NCI-H2196 treated with DMSO at 0.1 percent for 48 hours (cell line): ENCODE data around the gene EMX1.

Experiments used
- DNase-seq: peaks from one replicate; lab custom pipeline; 2025; ENCODE audit not compliant: unreplicated experiment; lab: John Stamatoyannopoulos, UW

Gene EMX1

GRCh38 chr2:72917138-72917876 lies at the start of gene EMX1:
Gene EMX1 (plus strand): TSS chr2:72917519. CDS start chr2:72917853, 334 bp downstream.
- peak; percentile 55 for DNase-seq

GRCh38 chr2:72871060-72871459 lies 46.3 kb upstream of the EMX1 start:
- no peak for DNase-seq

DNA sequence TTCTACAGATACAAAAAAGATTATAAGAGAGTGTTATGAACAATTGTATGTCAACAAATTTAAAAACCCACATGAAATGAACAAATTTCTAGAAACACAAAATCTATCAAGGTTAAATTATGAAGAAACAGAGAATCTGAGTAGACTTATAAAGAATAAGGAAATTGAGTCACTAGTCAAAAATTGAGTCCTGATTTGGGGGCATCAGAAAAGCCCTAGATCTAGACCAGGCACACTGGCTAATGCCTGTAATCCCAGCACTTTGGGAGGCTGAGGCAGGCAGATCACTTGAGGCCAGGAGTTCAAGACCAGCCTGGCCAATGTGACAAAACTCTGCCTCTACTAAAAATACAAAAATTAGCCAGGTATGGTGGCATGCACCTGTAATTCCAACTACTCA lies 45.4 kb upstream of the EMX1 start:
- DNase-seq = no peak

DNA sequence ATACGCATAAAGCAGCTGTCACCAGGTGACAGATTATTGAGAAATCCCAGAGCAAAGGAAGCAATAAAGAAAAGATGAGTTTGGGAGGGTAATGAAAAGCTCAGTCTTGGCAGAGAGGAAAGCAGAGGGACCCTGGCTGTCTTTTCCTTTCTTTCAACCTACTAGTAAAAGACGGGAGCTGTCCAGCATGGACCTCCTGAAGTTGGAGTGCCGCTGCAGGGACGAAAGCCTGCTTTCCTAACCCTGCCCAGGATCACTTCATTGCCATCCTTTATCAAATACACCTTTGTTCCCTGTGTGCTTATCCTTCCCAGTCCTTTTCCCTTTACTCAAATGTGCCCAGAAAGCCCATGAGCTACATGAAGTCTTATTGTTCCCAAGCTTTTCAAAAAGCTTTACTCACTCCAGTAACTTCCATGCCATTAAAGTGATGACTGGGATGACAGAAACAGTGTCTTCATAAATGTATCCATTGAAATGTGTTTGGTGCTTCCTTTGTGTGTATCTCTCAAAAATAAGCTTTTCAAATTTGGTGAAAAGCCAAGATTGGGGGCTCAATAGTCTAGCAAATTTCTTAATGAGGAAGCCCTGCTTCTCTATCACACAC lies 33.9 kb upstream of the EMX1 start:
- DNase-seq = no peak

DNA sequence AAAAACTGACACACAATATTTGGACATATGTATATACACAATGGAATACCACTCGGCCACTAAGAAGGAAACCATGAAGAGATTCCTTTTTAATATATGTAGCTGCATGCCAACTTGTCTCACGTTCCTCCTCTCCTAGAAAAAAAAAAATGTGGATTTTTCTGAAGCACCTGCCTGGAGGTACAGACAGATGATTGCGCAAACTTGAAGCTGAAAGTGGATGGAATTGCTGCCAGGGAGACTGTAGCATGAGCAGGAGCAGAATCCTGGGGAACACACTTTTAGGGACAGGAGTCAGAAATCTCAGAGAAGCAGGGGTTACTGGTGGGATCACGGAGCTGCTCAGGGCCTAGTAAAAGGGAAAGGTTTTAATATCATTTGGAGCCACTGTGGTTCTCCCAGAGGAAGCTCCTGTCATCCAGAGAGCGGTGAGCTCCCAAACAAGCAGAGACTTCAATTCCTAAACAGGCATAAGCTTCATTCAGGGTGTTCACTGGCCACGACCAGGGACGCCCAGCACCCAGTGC lies 30.8 kb upstream of the EMX1 start:
- no peak for DNase-seq

GRCh38 chr2:72887032-72887739 lies 30.1 kb upstream of the EMX1 start, which contains the start of gene SPR:
Gene SPR (plus strand): TSS chr2:72887408. CDS start chr2:72887433, 25 bp downstream.
- DNase-seq = peak; percentile 44

- DNase-seq = peak; percentile 25
These were observed 29.4 kb upstream of the EMX1 start for GRCh38 chr2:72887740-72888437.

DNA sequence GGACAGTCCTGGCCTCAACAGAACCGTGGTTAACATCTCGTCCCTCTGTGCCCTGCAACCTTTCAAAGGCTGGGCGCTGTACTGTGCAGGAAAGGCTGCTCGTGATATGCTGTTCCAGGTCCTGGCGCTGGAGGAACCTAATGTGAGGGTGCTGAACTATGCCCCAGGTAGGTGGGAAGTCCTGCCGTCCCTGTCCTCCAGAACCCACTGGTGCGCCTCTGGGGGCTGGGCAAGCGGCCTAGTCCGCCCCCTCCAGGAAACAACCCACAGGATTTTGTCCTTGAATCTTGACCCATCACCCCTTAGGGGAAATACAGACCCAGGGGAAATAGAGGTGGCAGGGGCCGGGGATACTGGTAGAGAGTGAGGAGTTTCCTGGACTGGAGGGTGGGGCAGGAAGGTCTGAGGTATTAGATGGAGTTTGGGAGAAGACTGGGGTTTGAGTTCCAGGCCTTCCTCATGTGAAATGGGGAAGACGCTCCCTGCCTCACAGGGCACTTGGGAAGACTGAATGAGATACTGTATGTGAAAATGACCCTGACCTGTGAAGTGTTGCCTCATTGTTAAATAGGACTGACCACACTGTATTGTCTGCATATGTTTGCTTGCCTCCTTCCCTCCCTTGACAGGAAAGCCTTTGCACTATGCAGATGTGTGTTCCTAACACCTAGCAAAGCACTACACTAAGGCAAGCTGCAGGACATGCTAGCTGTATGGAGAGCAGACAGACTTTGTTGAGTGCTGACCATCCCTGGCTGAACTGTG lies 28.7 kb upstream of the EMX1 start:
- DNase-seq = no peak

DNA sequence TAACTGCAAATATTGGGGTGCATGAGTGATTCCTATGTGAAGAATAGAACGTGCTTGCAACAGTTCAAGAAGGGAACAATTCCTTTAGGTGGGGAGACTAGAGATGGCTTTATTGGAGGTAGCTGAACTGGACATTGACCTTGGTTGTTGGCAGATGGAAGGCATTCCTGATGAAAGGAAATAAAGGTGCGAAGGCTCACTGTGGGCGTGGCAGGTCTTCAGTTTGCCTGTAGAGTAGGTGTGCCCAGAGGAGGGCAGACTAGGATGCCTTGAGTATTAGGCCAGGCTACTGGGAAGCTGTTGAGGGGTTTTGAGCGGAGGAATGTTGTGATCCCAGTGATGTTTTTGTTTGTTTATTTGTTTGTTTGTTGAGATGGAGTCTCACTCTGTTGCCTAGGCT lies 27.3 kb upstream of the EMX1 start:
- no peak for DNase-seq

- no peak for DNase-seq
These were observed 26.1 kb upstream of the EMX1 start for GRCh38 chr2:72891091-72891818.

- DNase-seq = peak; percentile 18
These were observed 24.7 kb upstream of the EMX1 start for GRCh38 chr2:72892506-72893173.

DNA sequence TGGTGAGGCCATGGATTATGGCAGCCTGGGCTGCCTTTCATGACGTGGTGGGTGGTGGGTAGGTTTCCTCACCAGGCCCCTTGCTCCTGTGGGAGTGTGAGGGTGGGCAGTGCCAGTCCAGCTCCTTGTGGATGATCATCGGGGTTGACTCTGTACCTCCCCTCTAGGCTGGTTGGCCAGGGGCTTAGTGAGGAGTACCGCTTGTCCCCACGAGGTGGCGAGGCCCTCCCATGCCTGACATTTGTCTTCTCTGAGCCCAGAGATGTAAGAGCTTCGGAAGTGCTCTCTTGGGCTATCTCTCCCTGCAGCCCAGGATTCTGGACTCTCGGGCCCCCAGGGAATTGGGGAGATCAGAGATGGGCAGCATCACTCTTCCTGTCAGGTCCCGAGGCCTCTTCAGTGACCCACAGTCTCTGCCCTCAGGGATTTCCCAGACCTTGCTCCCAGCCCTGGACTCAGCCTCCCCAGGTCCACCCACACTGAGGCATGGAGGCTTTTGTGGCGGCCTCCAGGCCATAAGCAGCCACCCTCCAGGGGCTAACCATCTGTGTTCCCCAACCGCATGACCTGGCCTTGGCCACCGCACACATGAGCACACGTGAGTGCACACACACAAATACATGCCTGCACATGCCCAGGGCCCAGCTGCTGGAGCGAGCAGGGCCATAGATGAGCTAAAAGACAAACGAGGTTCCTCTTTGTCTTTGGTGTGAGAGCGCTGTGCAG lies 23.6 kb upstream of the EMX1 start:
- no peak for DNase-seq

GRCh38 chr2:72894514-72894913 lies 22.8 kb upstream of the EMX1 start:
- no peak for DNase-seq

GRCh38 chr2:72895154-72895553 lies 22.2 kb upstream of the EMX1 start:
- DNase-seq = no peak

GRCh38 chr2:72895759-72896281 lies 21.5 kb upstream of the EMX1 start:
- DNase-seq = no peak

DNA sequence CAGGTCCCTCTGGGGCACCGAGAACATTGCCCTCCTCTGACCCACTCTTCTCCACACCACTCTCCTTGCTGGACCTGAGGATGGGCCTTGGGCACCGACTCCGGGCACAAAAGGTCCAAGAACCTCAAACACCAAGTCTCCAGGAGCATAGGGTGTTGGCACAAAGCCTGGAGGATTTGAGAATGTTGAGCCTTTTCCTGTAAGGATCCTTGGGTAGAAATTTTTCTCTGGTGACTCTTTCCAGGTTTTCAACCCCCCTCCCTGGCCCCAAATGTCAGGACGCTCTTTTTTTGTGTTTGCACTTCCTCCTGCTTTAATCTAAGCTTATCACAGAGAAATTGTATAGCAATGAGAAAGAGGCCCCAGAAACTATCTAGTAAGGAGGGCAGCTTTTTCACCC lies 20.9 kb upstream of the EMX1 start:
- DNase-seq = no peak

- DNase-seq = no peak
These were observed 19.3 kb upstream of the EMX1 start for GRCh38 chr2:72897785-72898584.

DNA sequence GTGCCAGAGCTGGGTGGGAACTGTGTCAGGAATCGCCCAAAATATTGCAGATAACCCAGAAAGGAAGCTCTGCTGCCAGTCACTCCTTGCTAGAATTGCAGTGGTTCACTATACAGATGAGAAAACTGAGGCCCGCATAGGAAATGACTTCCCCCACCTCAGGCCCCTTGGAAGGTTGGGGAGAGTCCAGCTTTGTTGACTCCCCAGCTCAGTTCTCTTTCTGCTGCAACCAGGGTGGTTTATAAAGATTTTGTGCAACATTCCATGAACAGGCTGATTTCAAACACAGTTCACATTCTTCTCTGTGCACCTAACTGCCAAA lies 18.8 kb upstream of the EMX1 start:
- DNase-seq = no peak
